ENCODE data around the gene LYPD8.
"Not testable (repeated sequence)": the region's sequence is repeated elsewhere in the genome, so short reads cannot be mapped to it uniquely, and the experiment has no call there.

Gene LYPD8

GRCh38 chr1:248755517-248755916, at the start of gene LYPD8:
Gene LYPD8, minus strand, starts transcription at chr1:248755759. Its CDS starts 4,678 bp downstream, at chr1:248751081.
- no peak for DNase-seq (ENCODE audit: low spot score)

DNA sequence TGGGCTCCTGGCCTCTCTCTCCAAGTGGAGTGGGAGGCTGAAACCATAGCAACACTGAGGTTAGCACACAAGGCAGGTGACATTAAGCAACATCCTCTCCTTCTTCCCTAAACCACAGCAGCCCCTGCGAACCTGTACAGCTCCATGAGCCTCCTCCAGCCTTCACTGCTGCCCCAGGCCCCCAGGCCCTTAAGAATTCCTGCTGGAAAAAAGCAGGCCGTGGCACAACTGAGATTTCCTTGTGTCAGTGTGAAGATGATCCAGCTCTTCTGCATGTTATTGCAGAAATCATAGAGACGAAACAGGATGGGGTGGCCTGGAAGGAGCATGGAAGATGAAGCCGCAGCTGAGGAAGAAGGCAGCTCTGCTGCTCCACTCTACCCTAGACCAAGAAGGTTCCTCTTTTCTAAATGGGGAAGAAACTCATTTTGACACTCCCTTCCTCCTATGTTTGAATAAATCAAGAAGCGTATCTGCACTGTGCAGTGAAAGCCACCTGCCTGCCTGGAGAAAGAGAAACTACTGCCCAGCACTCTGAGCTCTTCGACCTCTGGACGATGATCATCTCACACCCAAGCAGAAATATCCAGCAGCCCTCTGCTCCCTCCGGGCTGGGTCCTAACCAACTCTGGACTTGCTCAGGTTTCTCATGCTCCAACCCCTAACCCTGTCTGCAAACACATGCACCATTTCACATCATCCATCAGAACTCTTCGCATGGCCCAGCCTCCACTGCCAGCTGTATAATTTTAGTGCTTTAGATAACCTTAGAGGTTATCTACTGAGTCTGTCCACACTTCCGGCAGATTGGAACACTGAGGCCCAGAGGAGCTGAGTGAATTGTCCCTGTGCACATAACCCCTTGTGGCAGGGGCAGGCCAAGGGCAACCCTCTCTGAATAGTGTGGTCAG, 49.5 kb upstream of the LYPD8 start:
- DNase-seq (ENCODE audit: low spot score): peak; percentile 43

DNA sequence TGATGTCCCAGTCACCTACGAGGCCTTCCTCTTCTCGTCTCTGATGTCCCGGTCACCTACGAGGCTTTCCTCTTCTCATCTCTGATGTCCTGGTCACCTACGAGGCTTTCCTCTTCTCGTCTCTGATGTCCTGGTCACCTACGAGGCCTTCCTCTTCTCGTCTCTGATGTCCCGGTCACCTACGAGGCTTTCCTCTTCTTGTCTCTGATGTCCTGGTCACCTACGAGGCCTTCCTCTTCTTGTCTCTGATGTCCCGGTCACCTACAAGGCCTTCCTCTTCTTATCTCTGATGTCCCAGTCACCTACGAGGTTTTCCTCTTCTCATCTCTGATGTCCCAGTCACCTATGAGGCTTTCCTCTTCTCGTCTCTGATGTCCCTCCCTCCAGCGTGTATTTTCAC, 47.9 kb upstream of the LYPD8 start:
- DNase-seq (ENCODE audit: low spot score): not testable (repeated sequence)

- DNase-seq (ENCODE audit: low spot score): no peak
Measured at GRCh38 chr1:248802454-248802853, 46.9 kb upstream of the LYPD8 start.

- DNase-seq (ENCODE audit: low spot score): no peak
Measured at GRCh38 chr1:248800459-248800858, 44.9 kb upstream of the LYPD8 start.

DNA sequence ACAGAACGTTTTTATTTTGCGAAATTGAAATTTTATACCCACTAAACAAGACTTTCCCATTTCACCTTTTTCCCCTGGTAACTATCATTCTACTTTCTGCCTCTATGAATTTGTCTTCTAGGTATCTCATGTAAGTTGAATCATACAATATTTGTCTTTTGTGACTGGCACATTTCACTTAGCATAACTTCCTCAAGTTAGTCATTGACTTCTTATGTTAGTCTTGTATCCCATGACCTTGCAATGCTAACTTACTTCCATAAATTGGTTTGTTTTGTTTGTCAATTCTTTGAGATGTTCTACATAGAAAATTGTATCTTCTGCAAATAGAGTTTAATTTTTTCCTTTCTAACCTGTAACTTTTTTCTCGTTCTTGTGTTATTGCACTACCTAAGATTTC, 43.2 kb upstream of the LYPD8 start:
- no peak for DNase-seq (ENCODE audit: low spot score)

DNA sequence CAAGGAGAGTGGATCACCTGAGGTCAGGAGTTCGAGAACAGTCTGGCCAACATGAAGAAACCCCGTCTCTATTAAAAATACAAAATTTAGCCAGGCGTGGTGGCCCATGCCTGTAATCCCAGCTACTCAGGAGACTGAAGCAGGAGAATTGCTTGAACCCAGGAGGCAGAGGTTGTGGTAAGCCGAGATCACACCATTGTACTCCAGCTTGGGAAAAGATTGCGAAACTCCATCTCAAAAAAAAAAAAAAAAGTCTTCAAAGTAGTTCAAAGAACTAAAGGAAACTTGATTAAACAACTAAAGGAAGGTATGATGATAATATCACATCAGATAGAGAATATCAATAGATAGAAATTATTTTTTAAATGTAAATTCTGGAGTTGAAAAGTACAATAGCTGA, 39.1 kb upstream of the LYPD8 start:
- DNase-seq (ENCODE audit: low spot score): not testable (repeated sequence)

- DNase-seq (ENCODE audit: low spot score): no peak
Measured at GRCh38 chr1:248793592-248793991, 38.0 kb upstream of the LYPD8 start.

DNA sequence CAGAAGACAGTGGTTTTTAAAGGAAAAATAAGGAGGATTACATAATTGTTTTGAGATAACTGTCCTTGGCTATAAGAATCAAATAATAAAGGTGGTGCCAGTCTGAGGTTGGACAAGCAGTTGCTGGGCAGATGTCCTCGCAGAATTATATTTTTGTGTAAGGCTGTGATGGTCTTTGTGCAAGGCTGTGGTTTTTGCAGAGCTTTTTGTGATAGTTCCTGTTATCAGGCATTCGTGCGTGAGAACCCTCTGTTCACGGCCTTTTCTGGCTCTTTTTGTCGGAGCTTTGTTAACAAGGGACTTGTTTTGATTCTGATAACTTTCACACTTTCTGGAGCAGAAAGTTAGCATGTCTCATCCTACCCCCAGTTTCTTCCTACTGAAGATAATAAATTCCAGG, 36.8 kb upstream of the LYPD8 start:
- DNase-seq (ENCODE audit: low spot score): no peak

GRCh38 chr1:248791010-248791409, 35.5 kb upstream of the LYPD8 start:
- DNase-seq (ENCODE audit: low spot score): no peak

DNA sequence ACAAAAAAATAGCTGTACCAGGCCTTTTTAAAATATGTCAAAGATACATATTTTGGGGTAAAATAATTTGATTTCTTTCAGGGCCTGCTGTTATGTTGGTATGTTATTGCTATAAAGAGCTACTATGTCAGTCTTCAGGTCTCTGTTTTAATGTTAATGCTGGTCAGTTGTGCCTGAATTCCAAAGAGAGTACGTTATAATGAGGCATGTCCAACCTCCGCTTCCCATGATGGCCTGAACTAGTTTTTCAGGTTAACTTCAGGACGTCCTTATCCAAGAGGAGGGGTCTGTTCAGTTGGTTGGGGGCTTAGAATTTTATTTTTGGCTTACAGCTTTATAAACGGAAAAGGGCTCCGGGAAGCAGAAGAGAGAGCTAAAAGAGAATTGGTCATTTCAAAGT, 34.9 kb upstream of the LYPD8 start:
- DNase-seq (ENCODE audit: low spot score): no peak

DNA sequence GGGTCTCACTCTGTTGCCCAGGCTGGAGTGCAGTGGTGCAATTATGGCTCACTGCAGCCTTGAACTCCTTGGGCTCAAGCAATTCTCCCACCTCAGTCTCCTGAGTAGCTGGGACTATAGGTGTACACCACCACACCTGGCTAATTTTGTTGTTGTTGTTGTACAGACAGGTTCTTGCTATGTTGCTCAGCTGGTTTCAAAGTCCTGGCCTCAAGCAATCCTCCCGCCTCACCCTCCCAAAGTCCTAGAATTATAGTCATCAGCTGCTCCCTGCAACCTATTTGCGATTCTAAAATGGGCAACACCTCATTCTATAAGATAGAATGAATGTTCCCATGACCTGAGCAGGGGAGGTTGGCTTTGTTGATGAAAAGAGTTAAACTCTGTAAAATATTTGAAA, 33.8 kb upstream of the LYPD8 start:
- not testable (repeated sequence) for DNase-seq (ENCODE audit: low spot score)

- no peak for DNase-seq (ENCODE audit: low spot score)
Measured at GRCh38 chr1:248788327-248788726, 32.8 kb upstream of the LYPD8 start.

DNA sequence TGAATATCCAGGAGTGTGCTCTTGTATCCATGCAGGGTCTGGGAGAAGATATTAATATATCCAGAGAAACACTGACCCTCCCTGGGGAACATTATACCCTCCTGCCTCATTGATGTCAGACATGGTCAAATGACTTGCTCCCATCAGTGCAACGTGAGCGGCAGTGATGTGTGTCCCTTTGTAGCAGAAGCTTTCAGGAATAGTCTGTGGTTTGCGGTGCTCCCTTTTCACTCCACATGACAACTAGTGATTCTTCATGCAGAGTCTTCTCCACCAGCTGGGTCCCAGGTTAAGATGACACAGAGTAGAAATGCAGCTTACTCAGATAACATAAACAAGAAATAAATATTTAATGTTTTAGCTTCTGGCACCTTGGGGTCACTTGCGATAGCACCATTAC, 31.9 kb upstream of the LYPD8 start:
- no peak for DNase-seq (ENCODE audit: low spot score)

GRCh38 chr1:248786156-248786555, 30.6 kb upstream of the LYPD8 start:
- no peak for DNase-seq (ENCODE audit: low spot score)

- no peak for DNase-seq (ENCODE audit: low spot score)
Measured at GRCh38 chr1:248783367-248783766, 27.8 kb upstream of the LYPD8 start.

- no peak for DNase-seq (ENCODE audit: low spot score)
Measured at GRCh38 chr1:248782416-248783141, 27.0 kb upstream of the LYPD8 start.

GRCh38 chr1:248779350-248779749, 23.8 kb upstream of the LYPD8 start:
- no peak for DNase-seq (ENCODE audit: low spot score)

DNA sequence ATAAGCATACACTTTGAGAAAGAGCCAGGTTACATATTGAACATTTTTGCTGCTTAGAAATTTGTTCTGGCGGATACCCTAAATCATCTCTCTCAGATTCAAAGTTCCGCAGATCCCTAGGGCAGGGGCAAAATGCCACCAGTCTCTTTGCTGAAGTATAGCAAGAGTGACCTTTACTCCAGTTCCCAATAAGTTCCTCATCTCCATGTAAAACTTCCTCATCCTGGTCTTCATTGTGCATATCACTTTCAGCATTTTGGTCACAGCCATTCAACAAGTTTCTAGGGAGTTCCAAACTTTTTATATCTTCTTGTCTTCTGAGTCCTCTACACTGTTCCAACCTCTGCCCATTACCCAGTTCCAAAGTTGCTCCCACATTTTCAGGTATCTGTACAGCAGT, 23.3 kb upstream of the LYPD8 start:
- no peak for DNase-seq (ENCODE audit: low spot score)

DNA sequence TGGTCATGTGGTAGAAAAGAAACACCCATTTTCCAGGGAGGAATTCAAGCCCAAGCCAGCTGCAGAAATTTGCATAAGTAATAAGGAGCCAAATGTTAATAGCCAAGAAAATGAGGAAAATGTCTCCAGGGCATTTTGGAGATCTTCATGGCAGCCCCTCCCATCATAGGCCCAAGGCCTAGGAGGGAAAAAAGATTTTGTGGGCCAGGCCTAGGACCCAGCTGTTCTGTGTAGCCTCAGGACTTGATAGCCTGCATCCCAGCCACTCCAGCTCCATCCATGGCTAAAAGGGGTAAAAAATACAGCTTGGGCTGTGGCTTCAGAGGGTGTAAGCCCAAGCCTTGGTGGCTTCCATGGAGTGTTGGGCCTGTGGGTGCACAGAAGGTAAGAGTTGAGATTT, 21.4 kb upstream of the LYPD8 start:
- DNase-seq (ENCODE audit: low spot score): no peak

DNA sequence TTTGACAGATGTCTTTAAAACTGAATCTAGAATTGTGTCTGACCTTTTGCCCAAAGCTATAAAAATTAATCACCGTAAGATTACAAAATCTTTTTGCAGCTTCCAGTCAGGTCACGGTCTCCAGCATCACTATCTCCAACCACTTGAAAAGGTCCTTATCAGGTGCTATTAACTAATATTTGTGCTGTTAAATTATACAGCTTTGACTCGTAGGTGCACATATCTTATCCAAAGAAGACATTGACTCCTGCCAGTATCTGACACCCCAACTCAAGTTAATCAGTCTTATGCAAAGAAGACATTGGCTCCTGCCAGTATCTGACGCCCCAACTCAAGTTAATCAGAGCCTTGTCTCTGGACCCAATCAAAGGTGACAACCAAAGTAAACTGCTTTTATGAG, 19.9 kb upstream of the LYPD8 start:
- no peak for DNase-seq (ENCODE audit: low spot score)

GRCh38 chr1:248759644-248760043, 4.1 kb upstream of the LYPD8 start:
- DNase-seq (ENCODE audit: low spot score): no peak

- DNase-seq (ENCODE audit: low spot score): no peak
Measured at GRCh38 chr1:248758352-248758751, 2.8 kb upstream of the LYPD8 start.

All from globus pallidus (tissue), 1 donor.